Heart left ventricle (tissue), 16 donors: ENCODE results near the gene TRDMT1. TPM values are rescaled to one million over a fixed set of nuclear protein-coding genes. Genes with fewer than 3 reads are reported as not detected.

Experiments
- ATAC-seq, 4 donors: fragments of 200-7000 bp; cut with Tn5 transposase; one replicate each; pipeline ENCODE4 v1.9.1; 2020 to 2022; ENCODE audit warnings: moderate library complexity in 4 of 4, mild to moderate bottlenecking in 3 of 4, moderate number of reproducible peaks in 1 of 4
- DNase-seq, 5 donors: peaks; one replicate each; pipeline ENCODE4 v3.0.0-alpha.2; 2020
- H3K27ac ChIP-seq, 12 donors: fragments of 200-600 bp; sonication (generic) in 4 of 12; one replicate each; pipeline versions ENCODE4 v1.5.0 to v1.8.0; 2016 to 2022; ENCODE audit warnings: mild to moderate bottlenecking in 2 of 12
- H3K27me3 ChIP-seq, 9 donors: fragments of 200-600 bp; sonication (generic) in 2 of 9; one replicate each; pipeline versions ENCODE4 v1.5.1 to v1.8.0; 2016 to 2022; ENCODE audit warnings: mild to moderate bottlenecking in 3 of 9
- H3K36me3 ChIP-seq, 9 donors: fragments of 200-600 bp; sonication (generic) in 2 of 9; one replicate each; pipeline versions ENCODE4 v1.5.0 to v1.8.0; 2018 to 2022; ENCODE audit warnings: mild to moderate bottlenecking in 2 of 9
- H3K4me1 ChIP-seq, 12 donors: fragments of 200-600 bp; sonication (generic) in 4 of 12; one replicate each; pipeline versions ENCODE4 v1.5.0 to v1.8.0; 2016 to 2022; ENCODE audit warnings: mild to moderate bottlenecking in 3 of 12
- H3K4me3 ChIP-seq, 12 donors: fragments of 200-600 bp; sonication (generic) in 4 of 12; one replicate each; pipeline versions ENCODE4 v1.5.0 to v1.8.0; 2017 to 2022; ENCODE audit warnings: mild to moderate bottlenecking in 9 of 12, moderate library complexity in 4 of 12
- H3K9me3 ChIP-seq, 12 donors: fragments of 200-600 bp; sonication (generic) in 4 of 12; one replicate each; pipeline versions ENCODE4 v1.5.0 to v1.8.0; 2016 to 2022; ENCODE audit warnings: mild to moderate bottlenecking in 1 of 12
- POLR2A ChIP-seq, 2 donors: fragments of 450-650 bp; IDR thresholded peaks; one replicate each; pipeline ENCODE4 v1.6.1; 2017; ENCODE audit warnings: antibody characterized with exemption in 2 of 2, mild to moderate bottlenecking in 2 of 2, moderate library complexity in 2 of 2
- WGBS, 4 donors: extraction: QIAGEN DNeasy Blood & Tissue Kit in 2 of 4; methylation state at CpG; one replicate each; pipeline versions ENCODE4 v1.1.5 to v1.1.7; 2013 to 2018; 5-methylcytosine and 5-hydroxymethylcytosine counted together
- intact Hi-C, 10 donors: fragments of 100-400 bp; cut with DNase I; formaldehyde crosslinking; loops; one replicate each; pipeline versions ENCODE4 v1.11.1 to v1.14.2; 2022
- polyA plus RNA-seq, 2 donors: library from polyadenylated mRNA; stranded (reverse); fragments of 200-250 nt; gene quantifications; one replicate each; pipeline ENCODE4 v1.2.3, GENCODE V29; 2013
- total RNA-seq, 9 donors: library from RNA; depleted of rRNA in 2 of 9; stranded (reverse); fragments of >200 nt in 2 of 9; fragmentation: NEBNext Ultra II Directional in 3 of 9; extraction: Animal tissue kit (Norgen Biotek cat#: 25700) in 3 of 9; gene quantifications; one replicate each; pipeline versions ENCODE4 v1.1.0 to v1.2.4, GENCODE V29; 2016 to 2023
- TF ChIP-seq, protein P1 (sequence below), 12 donors: fragments of 200-600 bp; sonication (generic) in 4 of 12; IDR thresholded peaks; one replicate each; pipeline versions ENCODE4 v1.5.0 to v1.8.0; 2018 to 2022; ENCODE audit warnings: antibody characterized with exemption in 12 of 12, mild to moderate bottlenecking in 5 of 12
- donor health status: ischemic (EF 13 %, LVEDD 7.1; RV severe dilation, severe dysfunction).
- donor health status: healthy with polysubstance abuse.
- donor health status: DM: no; HTN: yes; CAD: no.
- donor health status: DM: no; HTN: no; CAD: no.
- donor health status: ischemic (EF 25% LVEDD 6.9; RV normal size, moderate dysfunction).
- donor health status: ischemic (EF 25% LVEDD 5.7; RV mildly dilated, moderate dysfunction).
- donor health status: healthy.
- donor health status: DM: yes; HTN: yes; CAD: no.
- donor health status: ischemic (EF 35%, LVEDD 5.7; RV mildly dilated, moderate dysfunction).
- donor health status: nonischemic (EF 11% LVEDD 7.7; RV severe dilation, severe dysfunction).
- donor health status: DM: yes; HTN: yes; CAD: no.
- donor health status: PGD.
- donor health status: ischemic (EF 29% LVEDD 5.4; RV normal size, mild dysfunction).
- donor health status: nonischemic (EF 23%, LVEDD 6.1; RV moderate dilation, normal function).

The TRDMT1 gene
- total and polyA plus RNA-seq, 11 donors = 1.8 to 6.0 (median 3.5) TPM

DNA sequence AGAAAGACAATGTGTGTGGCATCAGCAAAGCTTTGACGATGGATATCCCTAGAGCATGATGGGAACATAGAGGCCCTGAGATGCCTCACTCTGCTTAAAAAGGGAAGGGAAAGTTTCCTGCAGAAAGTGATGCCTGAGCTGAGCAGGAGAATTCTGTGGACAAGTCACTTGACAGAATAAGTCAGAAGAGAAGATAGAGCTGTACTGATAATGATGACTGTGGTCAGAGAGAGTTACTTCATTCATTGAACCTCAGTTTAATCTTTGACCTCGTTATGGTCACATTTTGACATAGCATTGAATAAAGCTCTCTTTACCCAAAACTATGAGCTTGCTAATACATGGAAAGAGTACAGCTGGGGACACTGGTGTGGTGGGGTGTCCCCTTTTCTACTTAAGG lies 79.4 kb downstream of the TRDMT1 start:
- no peak for TF ChIP-seq POLR2A (IDR thresholded peaks at IDR 0.05)
- TF ChIP-seq, protein P1, sequence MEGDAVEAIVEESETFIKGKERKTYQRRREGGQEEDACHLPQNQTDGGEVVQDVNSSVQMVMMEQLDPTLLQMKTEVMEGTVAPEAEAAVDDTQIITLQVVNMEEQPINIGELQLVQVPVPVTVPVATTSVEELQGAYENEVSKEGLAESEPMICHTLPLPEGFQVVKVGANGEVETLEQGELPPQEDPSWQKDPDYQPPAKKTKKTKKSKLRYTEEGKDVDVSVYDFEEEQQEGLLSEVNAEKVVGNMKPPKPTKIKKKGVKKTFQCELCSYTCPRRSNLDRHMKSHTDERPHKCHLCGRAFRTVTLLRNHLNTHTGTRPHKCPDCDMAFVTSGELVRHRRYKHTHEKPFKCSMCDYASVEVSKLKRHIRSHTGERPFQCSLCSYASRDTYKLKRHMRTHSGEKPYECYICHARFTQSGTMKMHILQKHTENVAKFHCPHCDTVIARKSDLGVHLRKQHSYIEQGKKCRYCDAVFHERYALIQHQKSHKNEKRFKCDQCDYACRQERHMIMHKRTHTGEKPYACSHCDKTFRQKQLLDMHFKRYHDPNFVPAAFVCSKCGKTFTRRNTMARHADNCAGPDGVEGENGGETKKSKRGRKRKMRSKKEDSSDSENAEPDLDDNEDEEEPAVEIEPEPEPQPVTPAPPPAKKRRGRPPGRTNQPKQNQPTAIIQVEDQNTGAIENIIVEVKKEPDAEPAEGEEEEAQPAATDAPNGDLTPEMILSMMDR (IDR thresholded peaks at IDR 0.05) = no peak
- no peaks in the 10 kb centered on the region for H3K36me3 ChIP-seq
- no peak overlapping the region for H3K27ac ChIP-seq
- DNase-seq = no peak
- no peak for ATAC-seq
- no peaks in the 10 kb centered on the region for H3K9me3 ChIP-seq
- H3K4me3 ChIP-seq = no peak overlapping the region
- intact Hi-C loops = no loop called here
- H3K27me3 ChIP-seq = no peaks in the 10 kb centered on the region
- H3K4me1 ChIP-seq = no peaks in the 10 kb centered on the region
- 81 to 93% (median 85%) methylated on average over 2 of the region's 2 CpGs for WGBS, 4 donors

DNA sequence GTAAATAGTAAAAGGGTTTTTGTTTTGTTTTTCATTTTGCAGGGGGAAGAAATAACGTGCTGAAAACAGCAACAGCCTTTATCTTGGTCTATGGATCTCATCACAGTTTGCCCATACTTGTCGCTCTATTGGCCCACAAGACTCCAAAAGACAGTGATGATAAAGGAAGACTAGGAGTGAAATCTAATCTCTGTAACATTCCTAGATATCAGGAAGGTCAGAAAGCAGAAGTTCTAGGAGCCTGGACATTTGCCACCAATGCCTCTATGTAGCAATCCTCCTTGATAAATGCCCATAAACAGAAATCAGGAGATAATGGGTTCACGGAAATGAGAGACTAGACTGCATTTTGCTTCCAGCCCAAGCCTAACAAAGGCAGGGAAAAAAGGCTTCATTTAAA lies 80.8 kb downstream of the TRDMT1 start:
- intact Hi-C loops = no loop called here

DNA sequence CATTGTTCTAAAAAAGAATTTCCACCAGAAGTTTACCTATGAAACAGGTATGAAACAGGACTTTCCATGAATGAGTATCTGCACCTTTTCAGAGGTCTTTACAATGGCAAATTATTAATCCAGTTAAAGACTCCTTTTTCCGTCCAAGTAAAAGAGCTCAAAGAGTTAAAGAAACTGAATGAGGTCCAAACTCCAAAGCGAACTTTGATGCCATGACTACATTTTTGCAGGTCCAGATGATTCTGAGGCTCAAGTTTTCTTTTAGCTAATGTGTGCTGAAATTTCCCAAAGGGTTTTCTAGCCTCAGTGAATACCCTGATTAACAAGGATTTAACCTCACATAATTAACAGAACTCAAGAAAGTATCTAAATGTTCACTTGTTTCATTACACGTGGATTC lies 81.6 kb downstream of the TRDMT1 start:
- no peak for ATAC-seq
- H3K27ac ChIP-seq = no peak overlapping the region
- H3K4me3 ChIP-seq = no peak overlapping the region
- WGBS, 4 donors = 85 to 90% (median 86%) methylated on average over 3 of the region's 3 CpGs
- no peaks in the 10 kb centered on the region for H3K4me1 ChIP-seq
- TF ChIP-seq POLR2A (IDR thresholded peaks at IDR 0.05) = no peak
- TF ChIP-seq, protein P1 (IDR thresholded peaks at IDR 0.05) = no peak
- DNase-seq = no peak
- intact Hi-C loops = no loop called here
- H3K9me3 ChIP-seq = no peaks in the 10 kb centered on the region
- H3K27me3 ChIP-seq = no peaks in the 10 kb centered on the region
- H3K36me3 ChIP-seq = no peaks in the 10 kb centered on the region

More for the DNA sequence above, 80.8 kb downstream of the TRDMT1 start:
- no peak for ATAC-seq
- H3K9me3 ChIP-seq = no peaks in the 10 kb centered on the region
- no peaks in the 10 kb centered on the region for H3K36me3 ChIP-seq
- DNase-seq = no peak
- TF ChIP-seq POLR2A (IDR thresholded peaks at IDR 0.05) = no peak
- TF ChIP-seq, protein P1 (IDR thresholded peaks at IDR 0.05) = no peak
- WGBS, 4 donors = 57 to 72% (median 64%) methylated on average over 3 of the region's 3 CpGs
- no peak overlapping the region for H3K27ac ChIP-seq
- no peak overlapping the region for H3K4me3 ChIP-seq
- H3K27me3 ChIP-seq = no peaks in the 10 kb centered on the region
- H3K4me1 ChIP-seq = no peaks in the 10 kb centered on the region

DNA sequence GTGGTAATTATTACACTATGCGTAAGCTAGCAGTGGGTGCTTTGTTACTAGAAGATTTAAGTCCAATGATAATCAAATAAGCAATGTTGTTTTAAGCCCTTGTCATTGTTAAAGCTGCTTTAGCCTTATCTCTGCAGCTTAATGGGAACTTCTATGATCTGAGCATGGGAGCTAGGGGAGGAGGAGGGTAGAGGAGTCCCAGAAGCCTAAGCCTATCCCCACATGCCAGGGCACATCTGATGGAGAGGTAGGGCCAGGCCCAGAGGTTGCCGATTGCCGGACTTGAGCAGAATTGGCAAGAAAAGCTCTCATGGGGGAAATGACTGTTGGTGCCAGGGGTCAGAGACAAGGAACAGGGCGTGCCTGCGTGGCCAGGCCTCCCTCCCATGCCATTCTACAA lies 85.3 kb downstream of the TRDMT1 start:
- H3K9me3 ChIP-seq = no peaks in the 10 kb centered on the region
- no peak for DNase-seq
- no peak for TF ChIP-seq POLR2A (IDR thresholded peaks at IDR 0.05)
- TF ChIP-seq, protein P1 (IDR thresholded peaks at IDR 0.05) = no peak
- 58 to 86% (median 82%) methylated on average over 5 of the region's 5 CpGs for WGBS, 4 donors
- H3K4me3 ChIP-seq = no peak overlapping the region
- intact Hi-C loops = no loop called here
- peaks cover 0 to 4% (median 0%) of the 10 kb centered on the region in 12 donors for H3K4me1 ChIP-seq
- H3K27ac ChIP-seq = no peak overlapping the region
- H3K36me3 ChIP-seq = no peaks in the 10 kb centered on the region
- H3K27me3 ChIP-seq = no peaks in the 10 kb centered on the region
- ATAC-seq = no peak
